GM18511 (cell line): Measurements from ENCODE around the gene MAN2A1.
A peak's percentile ranks its signal among the peaks of the same experiment; 100 is the strongest.

Experiments
- ATAC-seq: cut with Tn5 transposase; IDR thresholded peaks from one replicate; pipeline ENCODE4 v1.9.1; 2021; ENCODE audit warnings: mild to moderate bottlenecking, moderate library complexity; ENCODE audit not compliant: unreplicated experiment

Gene MAN2A1

DNA sequence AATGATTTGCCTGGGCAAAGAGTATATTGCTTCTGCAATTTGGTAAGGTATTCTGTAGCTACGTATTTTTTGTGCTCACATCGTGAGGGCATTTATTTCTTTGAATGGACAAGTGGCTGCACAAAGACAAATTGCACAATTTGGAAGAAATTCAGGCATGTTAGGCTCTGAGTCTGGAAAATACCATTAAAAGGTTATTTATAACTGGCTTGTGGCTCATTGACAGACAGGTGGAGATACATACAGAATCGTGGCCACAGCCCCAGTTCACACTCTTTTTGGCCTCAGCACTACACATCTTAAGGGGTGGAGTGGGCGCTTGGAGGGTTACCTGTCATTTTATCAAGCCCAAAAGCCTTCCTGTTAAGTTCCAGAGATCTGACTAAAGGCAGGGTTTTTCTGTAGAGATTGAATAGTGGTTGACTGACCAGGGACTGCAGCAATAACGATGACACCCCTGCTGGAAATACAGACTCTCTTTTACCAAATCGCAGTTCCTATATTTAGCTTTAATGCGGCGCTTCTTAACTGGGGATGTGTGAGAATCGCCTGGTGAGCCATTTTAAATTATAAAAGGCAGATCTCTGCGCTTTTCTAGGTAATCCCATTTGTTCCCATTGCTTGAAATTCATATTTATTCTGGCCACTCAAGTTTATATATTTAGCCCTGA lies 14.7 kb downstream of the MAN2A1 start:
- no peak for ATAC-seq

DNA sequence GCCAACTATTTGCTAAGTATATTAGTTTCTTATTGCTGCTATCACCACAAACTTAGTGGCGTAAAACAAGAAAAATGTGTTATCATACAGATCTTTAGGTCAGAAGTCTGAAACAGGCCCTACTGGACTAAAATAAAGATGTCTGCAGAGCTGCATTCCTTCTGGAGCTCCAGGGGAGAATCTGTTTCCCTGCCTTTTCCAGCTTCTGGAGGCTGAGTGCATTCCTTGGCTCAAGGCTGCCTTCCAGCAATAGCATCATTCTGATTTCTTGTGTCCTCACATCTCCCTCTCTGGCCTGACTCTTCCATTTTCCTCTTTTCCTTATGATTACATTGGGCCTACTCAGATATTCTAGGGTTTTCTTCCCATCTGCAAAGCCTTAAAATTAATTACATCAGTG lies 15.9 kb downstream of the MAN2A1 start:
- ATAC-seq = no peak

DNA sequence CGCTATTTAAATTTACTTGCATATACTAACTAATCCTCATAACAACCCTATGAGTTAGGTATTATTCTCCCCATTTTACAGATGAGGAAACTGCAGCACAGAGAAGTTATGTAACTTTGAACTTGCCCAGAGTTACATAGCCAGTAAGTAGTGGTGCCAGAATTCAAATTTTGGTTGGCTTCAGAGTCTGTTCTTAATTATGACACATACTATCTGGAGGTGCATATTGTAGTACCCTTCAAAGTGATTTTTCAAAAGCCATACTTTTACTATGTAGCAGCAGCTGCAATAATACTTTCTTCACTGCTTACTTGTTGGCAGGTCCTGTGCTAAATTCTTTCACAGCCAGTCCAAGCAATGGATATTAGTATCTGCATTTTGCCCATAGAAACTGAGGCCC lies 16.4 kb downstream of the MAN2A1 start:
- ATAC-seq = no peak

DNA sequence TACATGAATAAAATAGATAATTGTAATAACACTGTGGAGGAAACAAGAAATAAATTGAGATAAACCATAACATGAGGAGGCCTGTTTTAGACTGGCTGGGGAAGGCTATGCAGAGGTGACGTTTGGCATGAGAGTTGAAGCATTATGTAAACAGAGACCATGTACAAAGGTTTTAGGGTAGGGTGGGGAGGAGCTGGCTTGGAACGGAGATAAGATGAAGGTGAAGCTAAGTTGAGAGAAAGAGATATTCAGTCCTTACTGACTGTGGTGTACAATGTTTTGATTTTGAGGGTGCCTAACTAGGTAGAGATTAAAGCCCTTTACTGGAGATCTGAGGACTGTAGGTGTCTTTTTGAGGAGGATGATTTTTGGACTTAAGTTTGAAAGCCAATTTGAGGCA lies 17.8 kb downstream of the MAN2A1 start:
- ATAC-seq = no peak

DNA sequence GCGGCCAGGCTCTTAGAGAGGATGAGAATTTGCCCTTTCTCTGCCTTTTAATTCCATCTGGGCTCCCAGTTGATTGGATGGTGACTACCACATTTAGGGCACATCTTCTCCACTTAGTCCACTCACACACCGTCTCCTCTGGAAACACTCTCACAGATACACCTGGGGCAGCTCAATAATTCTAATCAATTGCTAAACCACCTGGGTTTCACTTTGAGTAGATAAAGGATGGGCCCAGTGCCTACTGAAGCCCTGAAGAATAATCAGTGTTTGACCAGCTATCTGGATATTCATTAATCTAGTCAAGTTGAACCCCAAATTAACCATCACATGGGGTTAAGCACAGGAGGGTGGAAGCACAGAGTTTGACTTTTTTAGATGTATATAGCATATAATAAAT lies 19.1 kb downstream of the MAN2A1 start:
- ATAC-seq = no peak

DNA sequence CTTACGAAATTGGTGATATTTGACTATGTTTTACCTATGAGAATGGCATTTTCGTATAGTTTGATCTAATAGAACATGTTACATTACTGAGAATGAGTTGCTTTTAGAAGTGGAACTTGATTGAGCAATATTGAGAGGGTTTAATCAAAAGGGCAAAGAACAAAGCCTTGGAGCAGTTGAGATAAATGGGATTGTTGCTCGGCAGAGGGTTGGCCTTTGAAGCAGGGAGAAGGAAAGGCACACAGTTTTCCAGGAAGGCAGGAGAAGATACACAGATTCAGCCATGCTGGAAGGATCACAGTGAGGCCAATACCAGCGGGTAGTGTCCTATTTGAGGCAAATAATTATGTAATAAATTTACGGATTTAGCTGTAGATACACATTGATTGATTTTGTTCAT lies 19.5 kb downstream of the MAN2A1 start:
- ATAC-seq = no peak

DNA sequence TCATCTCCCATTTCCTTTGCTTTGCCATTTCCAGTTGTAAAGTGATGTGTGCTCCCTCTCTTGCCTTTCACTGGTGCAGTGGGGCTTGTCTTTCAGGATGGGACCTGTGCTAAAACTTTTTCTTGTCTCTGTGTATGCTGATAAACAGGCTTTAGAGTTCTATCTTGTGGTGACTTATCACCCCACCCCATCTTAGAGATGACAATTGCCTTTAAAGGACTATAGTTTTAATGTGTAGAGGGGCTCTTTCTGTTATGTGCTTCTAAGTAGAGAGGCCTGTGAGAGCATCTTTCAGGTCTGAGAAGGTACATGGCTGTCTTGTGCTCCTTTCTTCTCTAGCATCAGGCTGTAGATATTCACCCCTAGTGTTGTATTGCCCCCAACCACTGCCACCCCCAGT lies 21.9 kb downstream of the MAN2A1 start:
- ATAC-seq = no peak

DNA sequence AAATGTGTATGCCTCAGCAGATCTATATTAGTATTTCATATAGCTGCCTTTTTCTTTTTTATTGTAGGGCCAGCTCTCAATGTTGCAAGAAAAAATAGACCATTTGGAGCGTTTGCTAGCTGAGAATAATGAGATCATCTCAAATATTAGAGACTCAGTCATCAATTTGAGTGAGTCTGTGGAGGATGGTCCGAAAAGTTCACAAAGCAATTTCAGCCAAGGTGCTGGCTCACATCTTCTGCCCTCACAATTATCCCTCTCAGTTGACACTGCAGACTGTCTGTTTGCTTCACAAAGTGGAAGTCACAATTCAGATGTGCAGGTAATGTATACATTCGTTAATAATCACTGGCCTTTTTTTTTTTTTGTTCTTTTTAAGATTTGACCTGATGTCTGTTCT lies 23.7 kb downstream of the MAN2A1 start:
- no peak for ATAC-seq

DNA sequence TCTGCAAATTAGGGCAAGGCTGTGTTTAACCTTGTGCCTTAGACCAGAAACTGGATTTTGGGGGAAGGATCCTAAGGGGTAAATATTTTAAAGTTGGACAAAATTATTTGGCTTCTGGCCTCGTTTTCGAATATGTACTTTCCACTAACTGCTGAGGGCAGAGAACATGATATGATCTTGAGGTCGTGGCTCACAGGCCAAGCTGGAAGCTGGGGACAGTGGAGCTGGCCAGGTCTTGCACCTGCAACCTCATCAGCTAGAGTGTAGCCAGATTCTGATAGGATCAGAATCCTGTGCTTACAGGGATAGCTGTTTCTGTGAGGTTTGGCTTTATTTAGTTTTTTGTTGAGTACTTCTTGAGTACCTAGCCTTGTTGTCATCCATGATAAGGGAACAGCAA lies 24.9 kb downstream of the MAN2A1 start:
- no peak for ATAC-seq

DNA sequence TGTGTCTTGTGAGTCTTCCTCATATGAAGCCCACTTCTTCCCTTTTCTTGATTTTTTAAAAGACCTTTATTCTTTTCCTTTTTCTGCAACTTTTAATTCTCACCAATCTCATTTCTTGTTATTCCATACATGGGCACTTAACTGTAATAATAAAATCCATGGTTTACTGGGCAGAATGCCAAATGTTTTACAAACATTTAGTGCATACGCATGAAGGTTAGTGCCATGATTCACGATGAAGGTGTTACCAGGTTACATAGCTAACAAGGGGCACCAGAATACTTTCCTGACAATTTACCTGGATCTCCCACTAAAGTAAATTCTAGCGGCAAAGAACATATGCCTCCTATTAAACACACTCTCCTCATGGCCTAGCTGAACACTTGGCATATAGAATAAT lies 28.5 kb downstream of the MAN2A1 start:
- ATAC-seq = no peak

DNA sequence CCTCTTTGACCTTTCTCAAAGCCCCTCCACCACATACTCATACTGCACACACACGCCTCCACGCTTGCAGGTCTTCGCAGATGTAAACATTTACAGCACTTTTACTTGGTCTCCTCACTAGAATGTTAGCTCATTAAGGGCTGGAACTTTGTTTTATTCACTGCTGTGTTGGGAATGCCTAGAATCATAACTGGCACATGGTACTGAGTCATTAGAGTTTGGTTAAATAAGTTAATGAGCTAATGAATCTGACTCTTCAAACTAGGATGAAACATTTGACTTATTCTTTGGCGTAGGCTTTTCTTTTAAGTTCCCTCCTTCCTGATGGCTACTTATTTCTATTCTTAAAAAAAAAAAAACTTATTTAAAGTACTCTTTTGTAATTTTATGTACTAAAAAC lies 28.9 kb downstream of the MAN2A1 start:
- no peak for ATAC-seq

DNA sequence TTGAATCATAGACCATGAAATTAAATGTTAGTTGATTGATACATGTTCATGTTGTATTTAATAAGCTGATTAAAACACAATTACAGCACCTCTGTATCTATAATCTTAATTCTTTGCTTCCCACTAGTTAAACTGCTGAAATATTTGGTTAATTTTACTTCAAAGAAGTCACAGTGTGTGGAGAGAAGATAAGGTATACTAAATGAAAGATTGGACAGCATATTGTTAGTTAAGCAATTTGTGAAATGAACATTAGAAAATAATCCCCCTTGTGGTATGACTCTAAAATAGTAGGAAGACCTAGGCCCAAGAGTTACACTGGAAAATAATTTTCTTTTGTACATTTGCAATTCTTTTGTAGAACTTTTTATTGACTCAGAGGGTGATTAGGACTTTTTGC lies 30.3 kb downstream of the MAN2A1 start:
- no peak for ATAC-seq

DNA sequence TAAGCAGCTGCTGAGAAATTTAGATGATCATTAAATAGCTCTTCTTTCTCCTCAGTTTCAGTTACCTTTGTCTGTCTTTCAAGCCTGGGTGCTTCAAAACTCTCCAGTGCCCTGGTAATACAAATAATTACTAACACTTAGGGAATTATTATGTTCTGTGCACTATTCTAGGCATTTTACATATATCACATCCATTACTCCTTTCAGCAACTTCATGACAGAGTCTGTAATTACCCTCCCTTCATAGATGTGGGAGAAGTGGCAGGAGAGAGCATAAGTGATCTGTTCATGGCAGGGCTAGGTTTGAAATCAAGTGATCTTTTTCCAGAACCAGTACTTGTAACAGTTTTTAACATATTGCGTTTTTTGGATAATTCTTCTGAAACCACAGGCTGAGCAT lies 32.0 kb downstream of the MAN2A1 start:
- ATAC-seq = no peak

DNA sequence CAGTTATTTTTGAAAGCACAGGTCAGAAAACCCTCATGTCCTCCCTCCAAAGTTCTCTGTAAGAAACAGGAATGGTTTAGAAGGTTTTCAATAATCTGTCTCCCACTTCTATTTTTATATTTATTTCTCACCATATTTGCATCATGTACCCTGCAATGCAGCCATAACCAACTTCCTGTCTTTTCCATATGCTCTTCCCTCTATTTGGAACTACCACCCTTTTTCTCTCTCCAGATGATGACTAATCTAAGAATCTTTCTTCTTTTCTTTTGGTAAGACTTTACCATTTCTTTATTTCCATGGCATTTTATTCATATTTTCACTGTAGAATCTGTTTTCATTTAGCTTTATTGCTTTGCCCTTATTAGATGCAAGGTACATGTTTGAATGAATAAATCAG lies 33.9 kb downstream of the MAN2A1 start:
- no peak for ATAC-seq

DNA sequence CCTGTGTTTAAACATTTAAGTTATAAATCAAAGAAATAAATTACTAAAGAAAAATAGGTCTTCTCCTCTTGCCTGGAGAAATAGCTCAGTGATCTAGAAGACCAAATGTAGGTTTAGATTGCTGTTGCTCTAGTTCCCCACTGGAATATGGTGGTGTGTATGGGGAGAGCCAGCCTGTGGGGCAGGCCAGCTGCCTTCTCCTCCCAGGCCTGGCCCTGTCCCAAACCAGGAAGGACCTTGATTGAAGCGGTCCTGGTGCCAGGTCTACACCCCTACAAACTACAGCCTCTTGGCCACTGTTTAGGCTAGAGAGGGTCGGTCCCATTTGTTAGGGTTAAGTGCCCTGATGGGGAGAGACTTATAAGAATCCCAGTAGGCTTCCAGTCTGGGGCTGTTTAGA lies 35.4 kb downstream of the MAN2A1 start:
- no peak for ATAC-seq

DNA sequence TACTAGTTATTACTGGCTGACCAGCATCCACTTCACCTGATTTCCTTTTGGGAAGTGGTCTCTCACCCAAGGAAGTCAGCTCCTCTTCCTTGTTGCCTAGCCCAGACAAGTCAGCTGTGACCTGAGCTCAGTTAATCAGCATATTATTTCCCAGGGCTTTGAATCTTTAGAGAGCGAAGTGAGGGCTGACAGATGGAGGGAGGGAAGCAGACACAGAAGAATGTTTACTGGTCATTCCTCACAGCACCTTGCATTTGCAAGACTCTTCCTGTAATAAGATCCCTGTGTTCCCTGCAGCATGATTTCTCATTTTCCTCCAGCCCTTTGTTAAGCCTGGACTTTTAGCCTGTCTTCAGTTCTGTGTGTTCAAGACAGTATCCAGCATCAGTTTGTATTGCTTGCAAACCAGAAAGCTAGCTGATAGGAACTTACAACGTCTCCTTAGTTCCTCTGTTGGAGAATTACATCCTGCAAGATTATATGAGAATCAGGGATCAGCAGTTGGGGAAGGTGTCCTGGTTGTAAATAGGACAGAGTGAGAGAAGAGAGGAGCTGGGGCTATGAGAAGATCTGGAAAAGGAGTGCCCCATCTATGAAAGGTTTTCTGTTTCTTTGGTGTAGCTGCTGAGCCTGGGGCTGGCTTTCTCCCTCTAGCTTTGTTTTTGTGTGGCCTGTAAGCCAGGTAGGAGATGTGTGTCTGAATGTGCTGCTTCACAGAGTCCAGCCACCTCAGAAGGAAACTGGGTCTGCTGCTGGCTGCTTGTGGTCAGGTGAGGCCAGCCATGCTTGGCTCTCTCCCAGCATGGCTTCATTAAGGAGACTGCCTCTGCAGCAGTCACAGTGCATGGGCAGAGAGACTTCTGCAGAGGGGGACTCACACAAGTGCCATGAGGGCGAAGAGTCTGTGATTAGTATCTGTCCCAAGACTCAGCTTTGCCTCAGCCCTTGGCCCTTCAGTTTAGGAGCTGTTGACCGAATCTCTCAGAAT lies 50.3 kb downstream of the MAN2A1 start:
- ATAC-seq = peak; percentile 93

DNA sequence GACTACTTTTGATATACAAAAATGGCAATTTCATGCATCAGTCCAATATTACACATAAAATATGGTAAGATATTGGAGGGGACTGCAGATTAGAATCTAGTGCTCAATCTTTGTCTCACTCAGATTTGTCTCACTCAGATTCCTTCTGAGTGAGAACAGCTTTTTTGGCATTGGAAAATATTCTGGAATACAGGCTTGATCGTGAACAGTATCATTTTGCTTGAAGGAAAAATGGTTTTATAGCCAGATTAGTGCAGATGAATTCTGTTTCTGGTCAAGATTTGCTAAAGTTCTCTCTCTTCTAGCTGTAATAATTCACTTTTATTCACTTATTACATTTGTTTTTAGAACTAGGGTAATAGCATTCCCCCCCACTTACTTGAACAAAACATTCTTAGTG lies 51.2 kb downstream of the MAN2A1 start:
- no peak for ATAC-seq

DNA sequence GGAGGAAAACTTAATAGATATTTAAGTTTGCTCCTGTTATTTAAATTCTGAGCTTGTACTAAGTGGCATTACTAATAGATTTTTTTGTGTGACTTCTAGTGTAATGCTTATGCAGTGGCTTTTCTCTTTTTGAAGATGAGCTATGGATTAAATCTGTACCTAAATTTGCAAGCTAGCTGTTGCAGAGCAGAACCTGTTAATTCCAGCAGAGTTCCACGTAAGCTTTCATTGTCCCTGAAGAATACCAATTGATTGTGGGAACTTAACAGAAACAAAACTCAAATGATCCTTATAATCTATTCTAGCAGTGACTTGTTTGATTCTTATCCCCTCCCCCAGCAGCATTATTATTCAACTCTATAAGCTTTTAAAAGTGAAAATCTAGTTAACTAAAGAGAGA lies 51.7 kb downstream of the MAN2A1 start:
- ATAC-seq = no peak

DNA sequence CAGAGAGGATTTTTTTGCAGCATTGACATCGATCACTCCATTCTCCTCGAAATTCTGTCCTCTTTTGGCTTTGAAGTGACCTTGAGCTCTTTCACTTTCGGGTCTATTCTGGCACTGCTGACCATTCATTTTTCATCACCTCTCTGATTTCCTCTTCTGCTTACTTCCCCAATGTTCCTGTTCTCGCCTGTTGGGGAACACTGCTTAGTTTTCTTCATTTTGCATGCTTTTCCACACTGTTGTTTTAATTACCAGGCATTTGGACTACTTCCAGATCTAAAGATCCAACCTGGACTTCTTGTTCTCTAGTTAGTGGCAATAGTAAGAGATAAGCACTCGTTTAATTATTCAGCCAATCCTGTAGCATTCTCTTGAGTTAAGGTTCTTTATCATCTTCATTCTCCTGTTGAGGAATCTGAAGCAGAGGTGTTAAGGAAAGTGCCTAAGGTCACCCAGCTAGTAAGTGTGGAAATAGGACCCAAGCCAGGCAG lies 53.4 kb downstream of the MAN2A1 start:
- ATAC-seq = no peak

DNA sequence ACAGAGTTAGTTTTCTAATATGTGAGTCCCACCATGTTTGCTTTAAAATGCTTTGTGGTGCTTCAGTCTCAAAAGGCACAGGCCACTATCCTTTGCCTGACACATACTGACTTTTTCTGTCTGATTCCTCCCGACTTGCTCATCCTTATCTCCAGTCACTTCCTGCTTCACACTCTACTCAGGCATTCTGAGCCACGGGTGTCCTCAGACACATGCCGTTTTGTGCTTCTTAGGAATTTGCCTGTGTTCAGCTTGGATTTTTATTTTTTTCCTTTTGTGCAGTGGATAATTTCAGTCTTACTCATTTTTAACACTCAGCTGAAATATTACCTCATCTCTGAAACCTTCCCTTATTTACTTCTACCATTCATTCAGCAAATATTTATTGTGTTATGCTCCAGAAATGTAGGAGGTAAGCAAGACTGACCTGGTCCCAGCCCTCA lies 54.1 kb downstream of the MAN2A1 start:
- no peak for ATAC-seq

DNA sequence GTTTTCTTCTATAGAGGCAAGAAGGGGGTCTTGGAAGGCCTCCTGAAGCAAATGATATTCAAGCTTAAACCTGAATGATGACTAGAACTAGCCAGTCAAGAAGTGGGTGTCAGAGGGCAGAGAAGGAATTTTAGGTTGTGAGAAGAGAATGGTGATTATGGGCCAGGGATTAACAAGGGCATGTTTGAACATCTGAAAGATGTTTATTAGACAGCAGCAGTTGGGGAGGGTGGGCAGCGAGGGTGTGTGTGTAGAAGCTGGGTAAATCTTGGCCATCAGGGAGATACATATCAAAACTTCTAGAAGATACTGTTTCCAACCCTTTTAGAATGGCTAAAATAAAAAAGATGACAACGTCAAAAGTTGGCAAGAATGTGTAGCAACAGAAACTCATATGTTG lies 54.5 kb downstream of the MAN2A1 start:
- no peak for ATAC-seq

DNA sequence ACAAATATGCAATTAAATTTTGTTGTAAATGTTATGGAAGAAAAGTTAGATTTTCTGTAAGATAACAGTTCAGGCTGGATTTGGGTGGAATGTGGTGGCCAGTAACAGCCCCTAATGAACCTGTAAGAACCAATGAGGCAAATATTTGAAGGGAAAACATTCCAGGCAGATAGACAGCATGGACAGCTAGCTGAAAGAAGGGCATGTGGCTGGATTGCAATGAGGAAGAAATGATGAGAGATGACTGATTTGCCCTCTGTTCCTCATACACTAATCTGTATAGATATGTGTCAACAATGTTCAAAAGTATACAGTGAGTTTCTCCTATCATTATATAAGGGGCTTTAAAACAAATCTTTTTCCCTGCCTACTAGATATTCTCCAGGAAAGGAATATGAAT lies 58.8 kb downstream of the MAN2A1 start:
- no peak for ATAC-seq
